HepG2 (cell line): ENCODE results near the gene CENPB. TPM values are rescaled to one million over a fixed set of nuclear protein-coding genes. Genes with fewer than 3 reads are reported as not detected.

Experiments
- CBX2 ChIP-seq, 2 experiments: fragments of 200-600 bp in 1 of 2; sonication (generic); formaldehyde crosslinking in 1 of 2; IDR thresholded peaks; 2 replicates each; pipeline versions ENCODE4 v1.7.0 to v1.8.1; 2018 to 2022; ENCODE audit warnings: low read depth in 2 of 2, low read length in 1 of 2, mild to moderate bottlenecking in 1 of 2, missing genetic modification reagents in 1 of 2
- CEBPB ChIP-seq: IDR thresholded peaks from 2 replicates; pipeline ENCODE4 v1.6.1; 2011; ENCODE audit warnings: low read depth, low read length, improper control_type of control experiment, borderline replicate concordance
- FOXA1 ChIP-seq, 2 experiments: fragments of 450-650 bp in 1 of 2; sonication (generic) in 1 of 2; formaldehyde crosslinking in 1 of 2; IDR thresholded peaks; 2 replicates each; pipeline versions ENCODE4 v1.4.0 to v1.6.1; 2016 to 2020; ENCODE audit warnings: missing genetic modification reagents in 1 of 2
- HHEX ChIP-seq: IDR thresholded peaks from 2 replicates; pipeline ENCODE4 v1.6.1; 2016; ENCODE audit warnings: control low read depth
- HOXA3 ChIP-seq: sonication (generic); formaldehyde crosslinking; IDR thresholded peaks from 2 replicates; pipeline ENCODE4 v1.5.0; 2020; ENCODE audit warnings: missing genetic modification reagents
- KDM4B ChIP-seq: sonication (generic); formaldehyde crosslinking; IDR thresholded peaks from 2 replicates; pipeline ENCODE4 v1.4.0; 2020; ENCODE audit warnings: missing genetic modification reagents
- KDM5A ChIP-seq: fragments of 200-600 bp; sonication (generic); IDR thresholded peaks from 2 replicates; pipeline ENCODE4 v1.7.0; 2018; ENCODE audit warnings: antibody characterized with exemption, mild to moderate bottlenecking, low read length, borderline replicate concordance
- LCORL ChIP-seq, 2 experiments: fragments of 450-650 bp in 1 of 2; sonication (generic) in 1 of 2; formaldehyde crosslinking in 1 of 2; IDR thresholded peaks; 2 replicates each; pipeline versions ENCODE4 v1.5.0 to v1.6.1; 2017 to 2020; ENCODE audit warnings: antibody characterized with exemption in 1 of 2, missing genetic modification reagents in 1 of 2
- MYC ChIP-seq: sonication (generic); formaldehyde crosslinking; IDR thresholded peaks from 2 replicates; pipeline ENCODE4 v1.9.0; 2021; ENCODE audit warnings: missing genetic modification reagents, borderline replicate concordance
- NFKB2 ChIP-seq: sonication (generic); formaldehyde crosslinking; IDR thresholded peaks from 2 replicates; pipeline ENCODE4 v1.4.0; 2020; ENCODE audit warnings: missing genetic modification reagents, borderline replicate concordance
- POLR2AphosphoS5 ChIP-seq: IDR thresholded peaks from 2 replicates; pipeline ENCODE4 v1.6.1; 2012; ENCODE audit warnings: low read depth, low read length
- SIN3B ChIP-seq: fragments of 150-350 bp; IDR thresholded peaks from 2 replicates; pipeline ENCODE4 v1.6.1; 2014; ENCODE audit warnings: low read length
- STAG1 ChIP-seq: sonication (generic); formaldehyde crosslinking; IDR thresholded peaks from 2 replicates; pipeline ENCODE4 v1.4.0; 2020; ENCODE audit warnings: missing genetic modification reagents
- ZFP36 ChIP-seq: fragments of 150-350 bp; IDR thresholded peaks from 2 replicates; pipeline ENCODE4 v1.6.1; 2018; ENCODE audit warnings: borderline replicate concordance, low read length, low read depth; ENCODE audit not compliant: partially characterized antibody
- ZNF121 ChIP-seq: sonication (generic); formaldehyde crosslinking; IDR thresholded peaks from 2 replicates; pipeline ENCODE4 v1.5.0; 2020; ENCODE audit warnings: mild to moderate bottlenecking, missing genetic modification reagents
- ZNF138 ChIP-seq: sonication (generic); formaldehyde crosslinking; IDR thresholded peaks from 2 replicates; pipeline ENCODE4 v1.5.0; 2020; ENCODE audit warnings: mild to moderate bottlenecking, low read depth, missing genetic modification reagents
- ZNF20 ChIP-seq: sonication (generic); formaldehyde crosslinking; IDR thresholded peaks from 2 replicates; pipeline ENCODE4 v1.4.0; 2020; ENCODE audit warnings: mild to moderate bottlenecking, moderate library complexity, missing genetic modification reagents
- ZNF24 ChIP-seq: fragments of 450-650 bp; IDR thresholded peaks from 2 replicates; pipeline ENCODE4 v1.6.1; 2017; ENCODE audit warnings: antibody characterized with exemption, mild to moderate bottlenecking
- ZNF441 ChIP-seq: sonication (generic); formaldehyde crosslinking; IDR thresholded peaks from 2 replicates; pipeline ENCODE4 v1.7.0; 2021; ENCODE audit warnings: missing genetic modification reagents, borderline replicate concordance
- ZNF451 ChIP-seq: sonication (generic); formaldehyde crosslinking; IDR thresholded peaks from 2 replicates; pipeline ENCODE4 v1.5.0; 2020; ENCODE audit warnings: mild to moderate bottlenecking, missing genetic modification reagents
- ZNF556 ChIP-seq: sonication (generic); formaldehyde crosslinking; IDR thresholded peaks from 2 replicates; pipeline ENCODE4 v1.4.0; 2020; ENCODE audit warnings: mild to moderate bottlenecking, missing genetic modification reagents, borderline replicate concordance
- ZNF768 ChIP-seq: sonication (generic); formaldehyde crosslinking; IDR thresholded peaks from 2 replicates; pipeline ENCODE4 v1.4.0; 2020; ENCODE audit warnings: missing genetic modification reagents
- polyA plus RNA-seq, 8 experiments: library from polyadenylated mRNA; depleted of rRNA in 3 of 8; stranded (reverse) in 7 of 8; unstranded in 1 of 8; fragments of >200 nt; fragmentation: Illumina TruSeq in 4 of 8; extraction: Trizol in 4 of 8; gene quantifications; 2 replicates each; pipeline versions ENCODE4 v1.2.1 to v1.2.3, GENCODE V29; 2011 to 2016; ENCODE audit warnings: low read depth in 4 of 8, missing spikeins in 1 of 8, mixed read lengths in 1 of 8; ENCODE audit not compliant: insufficient read depth in 1 of 8
- total RNA-seq, 5 experiments: library from RNA; depleted of rRNA; stranded (reverse); fragments of >200 nt; fragmentation: Illumina TruSeq; extraction: Trizol; gene quantifications; 2 replicates each; pipeline ENCODE4 v1.2.3, GENCODE V29; 2016; ENCODE audit warnings: low read depth in 1 of 5
- TF ChIP-seq, protein P1 (sequence below): sonication (generic); formaldehyde crosslinking; IDR thresholded peaks from 2 replicates; pipeline ENCODE4 v1.8.0; 2022; ENCODE audit warnings: mild to moderate bottlenecking, missing genetic modification reagents, moderate library complexity
- TF ChIP-seq, protein P2 (sequence below): sonication (generic); formaldehyde crosslinking; IDR thresholded peaks from 2 replicates; pipeline ENCODE4 v1.5.0; 2020; ENCODE audit warnings: mild to moderate bottlenecking, missing genetic modification reagents
- TF ChIP-seq, protein P3 (sequence below), 2 experiments: fragments of 450-650 bp in 1 of 2; sonication (generic) in 1 of 2; formaldehyde crosslinking; IDR thresholded peaks; 2 replicates each; pipeline versions ENCODE4 v1.5.0 to v1.8.0; 2020 to 2022; ENCODE audit warnings: mild to moderate bottlenecking in 1 of 2, missing genetic modification reagents in 1 of 2

CENPB gene
- total and polyA plus RNA-seq, 2 of the 13 experiments (the other 11 are each of a cell fraction or from before 2014, with no cell fraction given) = 10.4 to 54.5 TPM

DNA sequence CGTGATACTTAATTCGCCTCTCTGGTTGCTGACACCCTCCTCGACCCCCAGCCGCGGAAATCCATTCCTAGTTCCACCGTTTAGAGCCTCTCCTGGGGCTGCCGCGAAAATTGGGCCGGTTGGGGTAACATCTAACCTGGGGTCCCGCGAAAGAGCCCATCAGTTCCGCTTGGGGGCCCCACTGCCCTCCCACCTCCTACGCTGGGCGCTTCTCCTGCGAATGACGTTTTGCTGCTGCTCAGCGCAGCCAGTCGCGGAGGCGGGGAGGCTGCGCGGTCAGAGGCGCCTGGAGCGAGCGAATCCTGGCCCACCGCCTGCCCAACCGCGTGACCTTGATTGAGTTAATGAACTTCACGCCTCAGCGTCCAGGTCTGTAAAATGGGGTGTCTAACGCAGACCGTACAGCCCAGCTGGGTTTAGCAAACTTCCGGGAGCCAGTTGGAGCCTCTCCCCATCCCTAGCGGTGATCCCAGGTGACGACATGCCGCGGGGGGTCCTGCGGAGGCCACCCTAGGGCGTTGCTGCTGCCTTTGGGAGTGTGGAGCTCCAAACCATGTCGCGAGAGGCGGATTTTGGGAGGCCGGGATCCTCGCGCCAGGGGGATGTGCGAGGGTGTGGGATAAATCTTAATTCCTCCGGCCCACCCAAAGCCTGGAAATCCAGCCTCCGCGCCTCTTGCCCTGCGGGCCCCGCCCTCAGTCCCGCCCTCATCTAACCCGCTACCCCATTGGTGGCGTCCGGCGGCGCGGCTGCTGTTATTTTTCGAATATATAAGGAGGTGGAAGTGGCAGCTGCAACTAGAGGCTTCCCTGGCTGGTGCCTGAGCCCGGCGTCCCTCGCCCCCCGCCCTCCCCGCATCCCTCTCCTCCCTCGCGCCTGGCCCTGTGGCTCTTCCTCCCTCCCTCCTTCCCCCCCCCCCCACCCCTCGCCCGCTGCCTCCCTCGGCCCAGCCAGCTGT is 9.2 kb upstream of the CENPB start, which contains the start of gene CDC25B (continued):
- no peak for TF ChIP-seq FOXA1 (IDR thresholded peaks at IDR 0.05)
- TF ChIP-seq FOXA1 (CRISPR knock-in tag; IDR thresholded peaks at IDR 0.05) = peak; percentile 77
- TF ChIP-seq ZNF121 (CRISPR knock-in tag) = 0 out of 2 replicates have a peak, but pooled peaks have one; percentile 9
- TF ChIP-seq ZNF20 (CRISPR knock-in tag) = no peak
- TF ChIP-seq ZNF138 (CRISPR knock-in tag) = peak; percentile 50; the same call in 1 of the 2 replicates
- TF ChIP-seq ZNF451 (CRISPR knock-in tag) = peak; percentile 71
- TF ChIP-seq, protein P1, sequence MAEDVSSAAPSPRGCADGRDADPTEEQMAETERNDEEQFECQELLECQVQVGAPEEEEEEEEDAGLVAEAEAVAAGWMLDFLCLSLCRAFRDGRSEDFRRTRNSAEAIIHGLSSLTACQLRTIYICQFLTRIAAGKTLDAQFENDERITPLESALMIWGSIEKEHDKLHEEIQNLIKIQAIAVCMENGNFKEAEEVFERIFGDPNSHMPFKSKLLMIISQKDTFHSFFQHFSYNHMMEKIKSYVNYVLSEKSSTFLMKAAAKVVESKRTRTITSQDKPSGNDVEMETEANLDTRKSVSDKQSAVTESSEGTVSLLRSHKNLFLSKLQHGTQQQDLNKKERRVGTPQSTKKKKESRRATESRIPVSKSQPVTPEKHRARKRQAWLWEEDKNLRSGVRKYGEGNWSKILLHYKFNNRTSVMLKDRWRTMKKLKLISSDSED = no peak
- no peak for TF ChIP-seq STAG1 (CRISPR knock-in tag)
- peak; percentile 65; the same call in 1 of the 2 replicates for TF ChIP-seq ZNF768 (CRISPR knock-in tag)
- TF ChIP-seq ZNF556 (CRISPR knock-in tag) = peak; percentile 89; the same call in 1 of the 2 replicates
- peak; percentile 29; the same call in 1 of the 2 replicates for TF ChIP-seq CEBPB
- peak; percentile 52 for TF ChIP-seq MYC
- no peak for TF ChIP-seq CBX2 (IDR thresholded peaks at IDR 0.05; ENCODE audit: low read depth, low read length)
- 0 out of 2 replicates have a peak, but pooled peaks have one; percentile 19 for TF ChIP-seq CBX2 (CRISPR knock-in tag; IDR thresholded peaks at IDR 0.05; ENCODE audit: low read depth)
- TF ChIP-seq POLR2AphosphoS5 = peak; percentile 66
- TF ChIP-seq KDM4B (CRISPR knock-in tag) = no peak
- TF ChIP-seq SIN3B = peak; percentile 87
- TF ChIP-seq KDM5A = peak; percentile 71; the same call in 1 of the 2 replicates
- TF ChIP-seq, protein P2, sequence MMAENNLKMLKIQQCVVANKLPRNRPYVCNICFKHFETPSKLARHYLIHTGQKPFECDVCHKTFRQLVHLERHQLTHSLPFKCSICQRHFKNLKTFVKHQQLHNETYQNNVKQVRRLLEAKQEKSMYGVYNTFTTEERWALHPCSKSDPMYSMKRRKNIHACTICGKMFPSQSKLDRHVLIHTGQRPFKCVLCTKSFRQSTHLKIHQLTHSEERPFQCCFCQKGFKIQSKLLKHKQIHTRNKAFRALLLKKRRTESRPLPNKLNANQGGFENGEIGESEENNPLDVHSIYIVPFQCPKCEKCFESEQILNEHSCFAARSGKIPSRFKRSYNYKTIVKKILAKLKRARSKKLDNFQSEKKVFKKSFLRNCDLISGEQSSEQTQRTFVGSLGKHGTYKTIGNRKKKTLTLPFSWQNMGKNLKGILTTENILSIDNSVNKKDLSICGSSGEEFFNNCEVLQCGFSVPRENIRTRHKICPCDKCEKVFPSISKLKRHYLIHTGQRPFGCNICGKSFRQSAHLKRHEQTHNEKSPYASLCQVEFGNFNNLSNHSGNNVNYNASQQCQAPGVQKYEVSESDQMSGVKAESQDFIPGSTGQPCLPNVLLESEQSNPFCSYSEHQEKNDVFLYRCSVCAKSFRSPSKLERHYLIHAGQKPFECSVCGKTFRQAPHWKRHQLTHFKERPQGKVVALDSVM (CRISPR knock-in tag) = peak; percentile 80
- peak; percentile 75; the same call in 1 of the 2 replicates for TF ChIP-seq NFKB2 (CRISPR knock-in tag)
- TF ChIP-seq LCORL (IDR thresholded peaks at IDR 0.05) = 0 out of 2 replicates have a peak, but pooled peaks have one; percentile 30
- TF ChIP-seq LCORL (CRISPR knock-in tag; IDR thresholded peaks at IDR 0.05) = peak; percentile 82
- peak; percentile 76; the same call in 1 of the 2 replicates for TF ChIP-seq ZNF24
- peak; percentile 88 for TF ChIP-seq ZNF441 (CRISPR knock-in tag)
- TF ChIP-seq, protein P3, sequence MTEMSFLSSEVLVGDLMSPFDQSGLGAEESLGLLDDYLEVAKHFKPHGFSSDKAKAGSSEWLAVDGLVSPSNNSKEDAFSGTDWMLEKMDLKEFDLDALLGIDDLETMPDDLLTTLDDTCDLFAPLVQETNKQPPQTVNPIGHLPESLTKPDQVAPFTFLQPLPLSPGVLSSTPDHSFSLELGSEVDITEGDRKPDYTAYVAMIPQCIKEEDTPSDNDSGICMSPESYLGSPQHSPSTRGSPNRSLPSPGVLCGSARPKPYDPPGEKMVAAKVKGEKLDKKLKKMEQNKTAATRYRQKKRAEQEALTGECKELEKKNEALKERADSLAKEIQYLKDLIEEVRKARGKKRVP (CRISPR knock-in tag; IDR thresholded peaks at IDR 0.05) = 0 out of 4 replicates have a peak, but pooled peaks of 1 of the 2 experiments have one; percentile 19
- TF ChIP-seq ZFP36 = no peak
- peak; percentile 84 for TF ChIP-seq HOXA3 (CRISPR knock-in tag)
- no peak for TF ChIP-seq HHEX
